ENCODE data around the gene EXPH5. TPM values are rescaled to one million over a fixed set of nuclear protein-coding genes. Genes with fewer than 3 reads are reported as not detected.

EXPH5 gene
- total RNA-seq, 4 donors from 2014 or later = 1.4 to 1.8 (median 1.6) TPM

GRCh38 chr11:108508653-108509593 is 84.6 kb downstream of the EXPH5 start:
- 72% methylated on average over 3 of the region's 3 CpGs for WGBS
- Histone ChIP-seq H3K27ac (replicated peaks in 1 of 4) (no peak overlapping the region), H3K4me1 (no peaks in the 10 kb centered on the region), H3K4me3 (no peak overlapping the region), H3K27me3 (no peaks in the 10 kb centered on the region), H3K9me3 (no peaks in the 10 kb centered on the region), H3K36me3 (peaks cover 0 to 8% (median under 1%) of the 10 kb centered on the region in 4 donors)
- DNase-seq (ENCODE audit: extremely low spot score) = no peak
- TF ChIP-seq POLR2AphosphoS5 (IDR thresholded peaks at IDR 0.05) = no peak
- TF ChIP-seq POLR2A (IDR thresholded peaks at IDR 0.05; ENCODE audit: low read depth) = no peak
- TF ChIP-seq, protein P1, sequence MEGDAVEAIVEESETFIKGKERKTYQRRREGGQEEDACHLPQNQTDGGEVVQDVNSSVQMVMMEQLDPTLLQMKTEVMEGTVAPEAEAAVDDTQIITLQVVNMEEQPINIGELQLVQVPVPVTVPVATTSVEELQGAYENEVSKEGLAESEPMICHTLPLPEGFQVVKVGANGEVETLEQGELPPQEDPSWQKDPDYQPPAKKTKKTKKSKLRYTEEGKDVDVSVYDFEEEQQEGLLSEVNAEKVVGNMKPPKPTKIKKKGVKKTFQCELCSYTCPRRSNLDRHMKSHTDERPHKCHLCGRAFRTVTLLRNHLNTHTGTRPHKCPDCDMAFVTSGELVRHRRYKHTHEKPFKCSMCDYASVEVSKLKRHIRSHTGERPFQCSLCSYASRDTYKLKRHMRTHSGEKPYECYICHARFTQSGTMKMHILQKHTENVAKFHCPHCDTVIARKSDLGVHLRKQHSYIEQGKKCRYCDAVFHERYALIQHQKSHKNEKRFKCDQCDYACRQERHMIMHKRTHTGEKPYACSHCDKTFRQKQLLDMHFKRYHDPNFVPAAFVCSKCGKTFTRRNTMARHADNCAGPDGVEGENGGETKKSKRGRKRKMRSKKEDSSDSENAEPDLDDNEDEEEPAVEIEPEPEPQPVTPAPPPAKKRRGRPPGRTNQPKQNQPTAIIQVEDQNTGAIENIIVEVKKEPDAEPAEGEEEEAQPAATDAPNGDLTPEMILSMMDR (IDR thresholded peaks at IDR 0.05) = no peak
- no peak for TF ChIP-seq EP300 (IDR thresholded peaks at IDR 0.05)
- intact Hi-C loops (cut with DNase I) = no loop called here

DNA sequence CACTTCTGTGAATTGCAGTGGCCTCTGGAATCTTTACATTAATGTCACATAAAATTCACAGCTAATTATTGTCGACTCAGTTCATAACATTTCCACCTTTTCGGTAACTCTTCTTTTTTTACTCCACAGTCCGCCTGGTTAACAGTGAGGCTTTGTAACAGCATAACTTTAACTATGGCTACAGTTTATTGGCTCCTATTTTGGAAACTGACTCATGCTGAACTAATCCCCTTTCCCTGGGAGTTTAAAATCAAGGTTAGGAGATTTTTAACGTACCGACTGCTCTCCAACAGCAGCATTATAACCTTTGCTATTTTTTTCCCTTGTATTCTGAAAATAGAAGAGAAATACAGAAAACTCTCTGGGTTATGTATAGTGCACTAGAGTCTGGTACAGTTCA is 92.2 kb downstream of the EXPH5 start:
- H3K4me3 ChIP-seq = no peak overlapping the region
- H3K27ac ChIP-seq (replicated peaks in 1 of 4) = no peak overlapping the region
- no peak for DNase-seq (ENCODE audit: extremely low spot score)
- WGBS = 64% methylated on average over 5 of the region's 5 CpGs
- no peaks in the 10 kb centered on the region for H3K36me3 ChIP-seq
- no peaks in the 10 kb centered on the region for H3K27me3 ChIP-seq
- TF ChIP-seq EP300 (IDR thresholded peaks at IDR 0.05) (no peak), POLR2AphosphoS5 (IDR thresholded peaks at IDR 0.05) (no peak), POLR2A (IDR thresholded peaks at IDR 0.05; ENCODE audit: low read depth) (no peak)
- TF ChIP-seq, protein P1 (IDR thresholded peaks at IDR 0.05) = no peak
- peaks cover 6 to 20% (median 13%) of the 10 kb centered on the region in 4 donors for H3K4me1 ChIP-seq
- intact Hi-C loops (cut with DNase I) = no loop called here
- H3K9me3 ChIP-seq = no peaks in the 10 kb centered on the region

GRCh38 chr11:108500721-108501120 is 92.8 kb downstream of the EXPH5 start:
- H3K27me3 ChIP-seq = no peaks in the 10 kb centered on the region
- DNase-seq (ENCODE audit: extremely low spot score) = no peak
- intact Hi-C loops (cut with DNase I) = no loop called here
- no peak overlapping the region for H3K27ac ChIP-seq (replicated peaks in 1 of 4)
- H3K4me1 ChIP-seq = peaks cover 6 to 24% (median 14%) of the 10 kb centered on the region in 4 donors
- no peaks in the 10 kb centered on the region for H3K36me3 ChIP-seq
- TF ChIP-seq POLR2A (IDR thresholded peaks at IDR 0.05; ENCODE audit: low read depth) (no peak), EP300 (IDR thresholded peaks at IDR 0.05) (no peak), POLR2AphosphoS5 (IDR thresholded peaks at IDR 0.05) (no peak)
- TF ChIP-seq, protein P1 (IDR thresholded peaks at IDR 0.05) = no peak
- 71% methylated on average over 2 of the region's 2 CpGs for WGBS
- no peaks in the 10 kb centered on the region for H3K9me3 ChIP-seq
- H3K4me3 ChIP-seq = no peak overlapping the region

DNA sequence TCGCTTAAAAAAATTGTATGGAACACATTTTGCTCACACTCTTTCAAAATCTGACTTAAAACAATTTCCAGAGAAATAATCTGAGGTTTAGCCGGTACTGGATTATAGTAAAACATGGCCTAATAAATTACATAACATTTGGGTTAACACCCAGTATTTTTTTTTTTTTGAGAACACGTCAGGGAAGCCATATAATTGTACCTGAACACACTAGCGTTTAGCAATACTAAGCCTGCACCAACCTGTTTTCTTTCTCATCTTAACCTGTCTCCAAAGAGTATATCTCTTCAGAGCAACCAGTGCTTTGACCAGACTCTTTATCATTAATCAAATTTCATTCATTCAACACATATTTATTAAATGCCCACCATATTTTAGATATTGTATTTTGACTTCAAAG is 93.4 kb downstream of the EXPH5 start:
- Histone ChIP-seq H3K27ac (replicated peaks in 1 of 4) (no peak overlapping the region), H3K9me3 (no peaks in the 10 kb centered on the region), H3K36me3 (no peaks in the 10 kb centered on the region), H3K27me3 (no peaks in the 10 kb centered on the region), H3K4me3 (no peak overlapping the region), H3K4me1 (peaks cover 6 to 24% (median 14%) of the 10 kb centered on the region in 4 donors)
- intact Hi-C loops (cut with DNase I) = no loop called here
- TF ChIP-seq EP300 (IDR thresholded peaks at IDR 0.05) (no peak), POLR2AphosphoS5 (IDR thresholded peaks at IDR 0.05) (no peak), POLR2A (IDR thresholded peaks at IDR 0.05; ENCODE audit: low read depth) (no peak)
- TF ChIP-seq, protein P1 (IDR thresholded peaks at IDR 0.05) = no peak
- WGBS = 94% methylated on average over 4 of the region's 4 CpGs
- no peak for DNase-seq (ENCODE audit: extremely low spot score)

Data from esophagus muscularis mucosa (tissue), 4 donors.